Measurements from ENCODE around the gene TGM2.

TGM2 gene

GRCh38 chr20:38178581-38178980 is 13.5 kb upstream of the TGM2 start:
- in situ Hi-C loops (cut with MboI; ENCODE audit: low sequenced_read_pairs) = no loop called here

GRCh38 chr20:38178065-38178491 is 13.0 kb upstream of the TGM2 start:
- in situ Hi-C loops (cut with MboI; ENCODE audit: low sequenced_read_pairs) = no loop called here

- in situ Hi-C loops (cut with MboI; ENCODE audit: low sequenced_read_pairs) = no loop called here
Observed at GRCh38 chr20:38177201-38177600, 12.1 kb upstream of the TGM2 start.

- in situ Hi-C loops (cut with MboI; ENCODE audit: low sequenced_read_pairs) = no loop called here
Observed at GRCh38 chr20:38175304-38176180, 10.5 kb upstream of the TGM2 start.

GRCh38 chr20:38173237-38174156 is 8.4 kb upstream of the TGM2 start:
- in situ Hi-C loops (cut with MboI; ENCODE audit: low sequenced_read_pairs) = no loop called here

- in situ Hi-C loops (cut with MboI; ENCODE audit: low sequenced_read_pairs) = no loop called here
Observed at GRCh38 chr20:38172408-38172807, 7.3 kb upstream of the TGM2 start.

- in situ Hi-C loops (cut with MboI; ENCODE audit: low sequenced_read_pairs) = no loop called here
Observed at GRCh38 chr20:38171675-38172043, 6.6 kb upstream of the TGM2 start.

GRCh38 chr20:38170826-38171674 is 6.0 kb upstream of the TGM2 start:
- in situ Hi-C loops (cut with MboI; ENCODE audit: low sequenced_read_pairs) = no loop called here

- in situ Hi-C loops (cut with MboI; ENCODE audit: low sequenced_read_pairs) = no loop called here
Observed at GRCh38 chr20:38170219-38170825, 5.3 kb upstream of the TGM2 start.

- in situ Hi-C loops (cut with MboI; ENCODE audit: low sequenced_read_pairs) = no loop called here
Observed at GRCh38 chr20:38169636-38170193, 4.6 kb upstream of the TGM2 start.

- in situ Hi-C loops (cut with MboI; ENCODE audit: low sequenced_read_pairs) = no loop called here
Observed at GRCh38 chr20:38168791-38169589, 3.9 kb upstream of the TGM2 start.

GRCh38 chr20:38167851-38168760 is 3.0 kb upstream of the TGM2 start:
- in situ Hi-C loops (cut with MboI; ENCODE audit: low sequenced_read_pairs) = no loop called here

- in situ Hi-C loops (cut with MboI; ENCODE audit: low sequenced_read_pairs) = no loop called here
Observed at GRCh38 chr20:38167328-38167850, 2.3 kb upstream of the TGM2 start.

GRCh38 chr20:38166703-38167233 is 1.7 kb upstream of the TGM2 start:
- in situ Hi-C loops (cut with MboI; ENCODE audit: low sequenced_read_pairs) = no loop called here

GRCh38 chr20:38165966-38166702 is 1.1 kb upstream of the TGM2 start:
- in situ Hi-C loops (cut with MboI; ENCODE audit: low sequenced_read_pairs) = no loop called here

GRCh38 chr20:38164624-38165088 is 414 bp downstream of the TGM2 start:
- in situ Hi-C loops (cut with MboI; ENCODE audit: low sequenced_read_pairs) = no loop called here

- in situ Hi-C loops (cut with MboI; ENCODE audit: low sequenced_read_pairs) = no loop called here
Observed at GRCh38 chr20:38164069-38164468, 1.0 kb downstream of the TGM2 start.
